Osteocyte (in vitro differentiated cells): Measurements from ENCODE around the gene TIMM44. TPM values are rescaled to one million over a fixed set of nuclear protein-coding genes. Genes with fewer than 3 reads are reported as not detected.

Source experiments
- DNase-seq: peaks from one replicate; pipeline ENCODE4 v3.0.0; 2021; ENCODE audit warnings: mixed read lengths; ENCODE audit not compliant: unreplicated experiment; ENCODE audit errors: extremely low spot score
- H3K27ac Mint-ChIP-seq: one replicate; pipeline ENCODE4 v1.8.0; 2021; ENCODE audit warnings: mild to moderate bottlenecking, mixed read lengths; ENCODE audit not compliant: unreplicated experiment
- H3K27me3 Mint-ChIP-seq: one replicate; pipeline ENCODE4 v1.8.0; 2021; ENCODE audit warnings: mixed read lengths; ENCODE audit not compliant: unreplicated experiment
- H3K36me3 Mint-ChIP-seq: one replicate; pipeline ENCODE4 v1.8.0; 2021; ENCODE audit warnings: mixed read lengths; ENCODE audit not compliant: unreplicated experiment
- H3K4me1 Mint-ChIP-seq: one replicate; pipeline ENCODE4 v1.8.0; 2021; ENCODE audit warnings: mixed read lengths; ENCODE audit not compliant: unreplicated experiment
- H3K4me3 Mint-ChIP-seq: one replicate; pipeline ENCODE4 v1.8.0; 2021; ENCODE audit warnings: mild to moderate bottlenecking, moderate library complexity, mixed read lengths; ENCODE audit not compliant: unreplicated experiment
- H3K9me3 Mint-ChIP-seq: one replicate; pipeline ENCODE4 v1.8.0; 2021; ENCODE audit warnings: mixed read lengths; ENCODE audit not compliant: unreplicated experiment
- total RNA-seq: library from RNA; stranded (reverse); gene quantifications from 2 replicates; pipeline ENCODE4 v1.2.1, GENCODE V29; 2021
- TF ChIP-seq, protein P1 (sequence below): fragments of 200-600 bp; sonication (generic); IDR thresholded peaks from 2 replicates; pipeline ENCODE4 v1.5.0; 2021; ENCODE audit warnings: antibody characterized with exemption, mild to moderate bottlenecking, moderate library complexity

The TIMM44 gene
- total RNA-seq, 1 donor from 2014 or later: 73.4 TPM

DNA sequence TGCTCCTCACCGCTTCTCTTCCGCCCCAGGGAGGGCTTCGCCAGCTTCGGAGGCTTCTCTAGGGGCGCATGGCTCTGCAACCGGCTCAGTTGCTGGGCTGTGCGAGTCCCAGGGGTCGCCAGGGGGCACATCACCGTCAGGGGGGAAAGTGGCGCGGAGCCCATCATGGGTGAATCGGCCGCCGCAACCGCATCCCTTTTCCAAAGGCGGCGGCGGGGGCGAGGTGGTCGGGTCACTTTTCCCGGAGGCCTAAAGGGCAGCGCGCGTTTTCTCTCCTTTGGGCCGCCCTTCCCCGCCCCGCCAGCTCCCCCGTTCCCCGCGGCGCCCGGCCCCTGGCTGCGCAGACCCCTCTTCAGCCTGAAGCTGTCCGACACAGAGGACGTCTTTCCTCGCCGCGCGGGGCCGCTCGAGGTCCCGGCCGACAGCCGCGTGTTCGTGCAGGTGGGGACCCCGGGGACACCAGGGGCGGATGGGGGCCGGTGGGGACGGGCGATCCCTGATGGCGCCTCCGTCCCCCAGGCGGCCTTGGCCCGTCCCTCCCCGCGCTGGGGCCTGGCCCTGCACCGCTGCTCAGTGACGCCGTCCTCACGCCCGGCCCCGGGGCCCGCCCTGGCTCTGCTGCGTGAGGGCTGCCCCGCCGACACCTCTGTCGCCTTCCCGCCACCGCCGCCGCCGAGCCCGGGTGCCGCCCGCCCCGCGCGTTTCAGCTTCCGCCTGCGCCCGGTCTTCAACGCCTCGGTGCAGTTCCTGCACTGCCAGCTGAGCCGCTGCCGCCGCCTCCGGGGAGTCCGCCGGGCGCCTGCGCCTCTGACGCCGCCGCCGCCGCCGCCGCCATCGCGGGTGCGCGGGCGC is 27.1 kb downstream of the TIMM44 start:
- H3K27me3 Mint-ChIP-seq: peaks cover 6% of the 10 kb centered on the region
- H3K27ac Mint-ChIP-seq: no peak overlapping the region
- TF ChIP-seq, protein P1, sequence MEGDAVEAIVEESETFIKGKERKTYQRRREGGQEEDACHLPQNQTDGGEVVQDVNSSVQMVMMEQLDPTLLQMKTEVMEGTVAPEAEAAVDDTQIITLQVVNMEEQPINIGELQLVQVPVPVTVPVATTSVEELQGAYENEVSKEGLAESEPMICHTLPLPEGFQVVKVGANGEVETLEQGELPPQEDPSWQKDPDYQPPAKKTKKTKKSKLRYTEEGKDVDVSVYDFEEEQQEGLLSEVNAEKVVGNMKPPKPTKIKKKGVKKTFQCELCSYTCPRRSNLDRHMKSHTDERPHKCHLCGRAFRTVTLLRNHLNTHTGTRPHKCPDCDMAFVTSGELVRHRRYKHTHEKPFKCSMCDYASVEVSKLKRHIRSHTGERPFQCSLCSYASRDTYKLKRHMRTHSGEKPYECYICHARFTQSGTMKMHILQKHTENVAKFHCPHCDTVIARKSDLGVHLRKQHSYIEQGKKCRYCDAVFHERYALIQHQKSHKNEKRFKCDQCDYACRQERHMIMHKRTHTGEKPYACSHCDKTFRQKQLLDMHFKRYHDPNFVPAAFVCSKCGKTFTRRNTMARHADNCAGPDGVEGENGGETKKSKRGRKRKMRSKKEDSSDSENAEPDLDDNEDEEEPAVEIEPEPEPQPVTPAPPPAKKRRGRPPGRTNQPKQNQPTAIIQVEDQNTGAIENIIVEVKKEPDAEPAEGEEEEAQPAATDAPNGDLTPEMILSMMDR: no peak
- peaks cover 11% of the 10 kb centered on the region for H3K36me3 Mint-ChIP-seq
- peaks cover 19% of the 10 kb centered on the region for H3K4me1 Mint-ChIP-seq
- no peak for DNase-seq
- no peaks in the 10 kb centered on the region for H3K9me3 Mint-ChIP-seq
- peak overlapping the region; percentile 59 for H3K4me3 Mint-ChIP-seq

DNA sequence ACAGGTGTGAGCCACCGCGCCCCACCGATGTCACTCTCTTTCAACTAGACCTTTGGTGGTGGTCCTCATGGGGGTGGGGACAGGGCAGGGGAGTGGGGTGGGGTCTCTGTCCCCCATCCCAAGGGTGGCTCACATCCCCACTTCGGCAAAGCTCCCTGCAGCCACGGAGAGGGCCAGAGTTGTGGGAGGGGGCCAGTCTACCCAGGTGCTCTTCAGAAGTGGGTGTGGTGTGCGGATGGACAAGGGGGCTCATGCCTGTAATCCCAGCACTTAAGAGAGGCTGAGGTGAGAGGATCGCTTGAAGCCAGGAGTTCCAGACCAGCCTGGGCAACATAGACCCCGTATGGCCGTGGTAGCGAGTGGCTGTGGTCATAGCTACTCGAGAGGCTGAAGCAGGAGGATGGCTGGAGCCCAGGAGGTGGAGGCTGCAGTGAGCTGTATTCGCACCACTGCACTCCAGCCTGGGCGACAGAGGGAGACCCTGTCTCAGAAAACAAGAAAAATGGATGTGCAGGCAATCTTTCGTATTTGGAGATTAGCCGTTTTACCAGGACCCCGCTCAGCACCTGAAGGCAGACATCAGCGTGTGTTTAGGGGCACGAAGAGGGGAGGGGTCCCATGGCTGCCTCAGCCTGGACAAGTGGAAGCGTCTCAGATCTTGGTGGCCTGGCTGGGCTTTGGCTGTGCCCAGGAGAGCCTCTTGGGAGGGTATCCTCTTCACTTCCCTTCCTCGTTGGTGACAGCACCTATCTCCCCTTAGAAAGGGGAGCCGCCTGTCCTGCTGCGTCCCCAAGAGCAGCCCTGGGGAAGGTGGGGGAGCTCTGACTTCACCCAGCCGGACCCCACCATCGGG is 28.0 kb downstream of the TIMM44 start:
- peaks cover 14% of the 10 kb centered on the region for H3K36me3 Mint-ChIP-seq
- TF ChIP-seq, protein P1: no peak
- peak overlapping the region; percentile 59 for H3K4me3 Mint-ChIP-seq
- peaks cover 6% of the 10 kb centered on the region for H3K27me3 Mint-ChIP-seq
- H3K9me3 Mint-ChIP-seq: no peaks in the 10 kb centered on the region
- peaks cover 14% of the 10 kb centered on the region for H3K4me1 Mint-ChIP-seq
- H3K27ac Mint-ChIP-seq: no peak overlapping the region
- DNase-seq: no peak

DNA sequence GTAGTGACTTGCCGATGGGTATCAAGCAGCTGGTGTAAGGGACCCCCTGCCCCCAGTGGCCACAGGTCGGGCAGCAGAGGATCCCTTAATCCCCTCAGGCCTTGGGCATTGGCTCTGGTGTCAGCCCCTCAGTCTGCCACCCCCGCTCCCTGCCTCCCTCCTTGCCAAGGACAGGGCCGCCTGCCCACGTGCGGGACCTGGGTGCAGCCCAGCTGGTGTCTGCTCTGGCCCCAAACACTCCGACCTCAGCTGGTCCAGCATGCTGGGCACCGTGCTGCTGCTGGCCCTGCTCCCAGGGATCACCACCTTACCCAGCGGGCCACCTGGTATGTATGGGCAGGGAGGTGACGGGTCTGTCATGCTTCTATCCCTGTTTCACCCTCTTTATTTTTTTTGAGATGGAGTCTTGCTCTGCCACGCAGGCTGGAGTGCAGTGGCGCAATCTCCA is 28.8 kb downstream of the TIMM44 start, which contains the start of gene TGFBR3L:
TGFBR3L (plus strand) TSS at position 233 of the 448 bp plus-strand sequence.
- Mint-ChIP-seq H3K27me3 (peaks cover 6% of the 10 kb centered on the region), H3K27ac (no peak within 1 kb of the TSS), H3K9me3 (no peaks in the 10 kb centered on the region), H3K4me1 (peaks cover 9% of the 10 kb centered on the region), H3K36me3 (peaks cover 15% of the 10 kb centered on the region), H3K4me3 (peak within 1 kb of the TSS; percentile 59)
- no peak for DNase-seq
- TF ChIP-seq, protein P1: no peak

DNA sequence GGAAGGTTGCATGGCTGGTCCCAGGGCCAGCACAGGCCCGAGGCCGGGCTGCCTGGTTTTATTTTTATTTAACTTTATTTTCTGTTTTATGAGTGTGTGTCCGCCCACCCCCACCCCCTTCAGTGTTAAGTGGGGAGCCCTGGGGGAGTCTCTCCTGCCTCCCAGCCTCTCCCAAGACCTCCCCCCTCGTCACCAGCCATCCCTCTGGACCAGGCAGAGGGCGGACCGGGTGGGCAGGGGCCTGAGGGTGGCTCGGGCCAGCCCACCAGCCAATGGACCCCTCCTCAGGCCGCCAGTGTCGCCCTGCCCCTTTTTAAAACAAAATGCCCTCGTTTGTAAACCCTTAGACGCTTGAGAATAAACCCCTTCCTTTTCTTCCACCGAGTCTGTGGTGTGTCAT is 29.4 kb downstream of the TIMM44 start:
- TF ChIP-seq, protein P1: no peak
- no peak overlapping the region for H3K4me3 Mint-ChIP-seq
- H3K9me3 Mint-ChIP-seq: no peaks in the 10 kb centered on the region
- DNase-seq: no peak
- no peak overlapping the region for H3K27ac Mint-ChIP-seq
- H3K27me3 Mint-ChIP-seq: peaks cover 6% of the 10 kb centered on the region
- H3K4me1 Mint-ChIP-seq: peaks cover 7% of the 10 kb centered on the region
- peaks cover 15% of the 10 kb centered on the region for H3K36me3 Mint-ChIP-seq

DNA sequence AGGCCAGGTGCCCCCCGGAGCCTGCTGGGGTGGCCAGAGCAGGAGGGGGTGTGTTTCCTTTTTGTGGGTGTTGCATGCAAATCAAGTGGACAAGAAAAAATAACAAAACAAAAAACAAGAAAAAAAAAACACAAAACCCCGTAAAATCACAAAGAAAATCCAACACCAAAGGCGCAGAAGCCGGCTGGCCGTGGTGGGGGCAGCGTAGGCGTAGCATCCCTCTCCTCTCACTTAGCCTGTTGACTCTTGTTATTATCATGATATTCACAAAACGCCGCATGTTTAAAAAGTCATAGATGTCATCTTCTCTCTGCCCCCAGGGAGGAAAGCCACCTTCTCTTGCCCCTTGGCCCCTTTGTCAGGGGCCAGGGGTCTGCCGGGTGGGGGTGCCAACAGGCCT is 29.8 kb downstream of the TIMM44 start:
- H3K9me3 Mint-ChIP-seq: no peaks in the 10 kb centered on the region
- peaks cover 7% of the 10 kb centered on the region for H3K4me1 Mint-ChIP-seq
- TF ChIP-seq, protein P1: no peak
- H3K27me3 Mint-ChIP-seq: peaks cover 6% of the 10 kb centered on the region
- no peak overlapping the region for H3K27ac Mint-ChIP-seq
- no peak for DNase-seq
- peaks cover 15% of the 10 kb centered on the region for H3K36me3 Mint-ChIP-seq
- H3K4me3 Mint-ChIP-seq: no peak overlapping the region
